Smooth muscle cell (in vitro differentiated cells): ENCODE measurements around the gene PCDHGA6. TPM values are rescaled to one million over a fixed set of nuclear protein-coding genes. Genes with fewer than 3 reads are reported as not detected.
"Not testable (repeated sequence)": the region's sequence is repeated elsewhere in the genome, so short reads cannot be mapped to it uniquely, and the experiment has no call there.

Experiments
- DNase-seq: peaks from one replicate; lab custom pipeline; 2025; ENCODE audit not compliant: unreplicated experiment; lab: John Stamatoyannopoulos, UW
- H2AFZ ChIP-seq: fragments of 200-600 bp; sonication (generic); 2 replicates; pipeline ENCODE4 v1.6.0; 2016; ENCODE audit warnings: antibody characterized with exemption, low read depth, mild to moderate bottlenecking
- H3F3A ChIP-seq: fragments of 200-600 bp; sonication (generic); 2 replicates; pipeline ENCODE4 v1.6.0; 2017; ENCODE audit warnings: antibody characterized with exemption, low read depth
- H3K27ac ChIP-seq: fragments of 200-600 bp; sonication (generic); 2 replicates; pipeline ENCODE4 v1.5.1; 2016; ENCODE audit warnings: low read depth, mild to moderate bottlenecking
- H3K27me3 ChIP-seq: fragments of 200-600 bp; sonication (generic); 2 replicates; pipeline ENCODE4 v1.6.1; 2016; ENCODE audit warnings: low read depth, mild to moderate bottlenecking
- H3K36me3 ChIP-seq: fragments of 200-600 bp; sonication (generic); 2 replicates; pipeline ENCODE4 v1.5.1; 2016; ENCODE audit warnings: low read depth
- H3K4me1 ChIP-seq: fragments of 200-600 bp; sonication (generic); 2 replicates; pipeline ENCODE4 v1.5.1; 2016; ENCODE audit warnings: low read depth
- H3K4me2 ChIP-seq: fragments of 200-600 bp; sonication (generic); 2 replicates; pipeline ENCODE4 v1.6.0; 2016; ENCODE audit warnings: mild to moderate bottlenecking
- H3K4me3 ChIP-seq: fragments of 200-600 bp; sonication (generic); 2 replicates; pipeline ENCODE4 v1.5.1; 2016; ENCODE audit warnings: mild to moderate bottlenecking
- H3K79me2 ChIP-seq: fragments of 200-600 bp; sonication (generic); 2 replicates; pipeline ENCODE4 v1.6.0; 2016; ENCODE audit warnings: low read depth, mild to moderate bottlenecking
- H3K9ac ChIP-seq: fragments of 200-600 bp; sonication (generic); 2 replicates; pipeline ENCODE4 v1.6.0; 2016; ENCODE audit warnings: low read depth
- H3K9me3 ChIP-seq: fragments of 200-600 bp; sonication (generic); replicated peaks from 2 replicates; pipeline ENCODE4 v1.5.1; 2016; ENCODE audit warnings: low read depth
- H4K20me1 ChIP-seq: fragments of 200-600 bp; sonication (generic); 2 replicates; pipeline ENCODE4 v1.6.0; 2016; ENCODE audit warnings: low read depth
- WGBS: methylation state at CpG from one replicate; pipeline ENCODE4 v1.1.7; 2016; ENCODE audit warnings: low lambda C conversion rate; 5-methylcytosine and 5-hydroxymethylcytosine counted together
- polyA plus RNA-seq: library from polyadenylated mRNA; unstranded; fragments of >200 nt; fragmentation: Nextera tagmentation; extraction: Ambion mirVana; gene quantifications from 2 replicates; pipeline ENCODE4 v1.2.1, GENCODE V29; 2016
- total RNA-seq: library from RNA; depleted of rRNA; stranded (reverse); fragments of >200 nt; gene quantifications from 2 replicates; pipeline ENCODE4 v1.2.3, GENCODE V29; 2014
- TF ChIP-seq, protein P1 (sequence below): fragments of 200-600 bp; sonication (generic); IDR thresholded peaks from 2 replicates; pipeline ENCODE4 v1.5.1; 2017; ENCODE audit warnings: borderline replicate concordance, mild to moderate bottlenecking, antibody characterized with exemption; ENCODE audit not compliant: insufficient read depth, poor library complexity, severe bottlenecking

Gene PCDHGA6
- total and polyA plus RNA-seq, 2 experiments from 2014 or later, result 0.27 TPM; not detected in 1

DNA sequence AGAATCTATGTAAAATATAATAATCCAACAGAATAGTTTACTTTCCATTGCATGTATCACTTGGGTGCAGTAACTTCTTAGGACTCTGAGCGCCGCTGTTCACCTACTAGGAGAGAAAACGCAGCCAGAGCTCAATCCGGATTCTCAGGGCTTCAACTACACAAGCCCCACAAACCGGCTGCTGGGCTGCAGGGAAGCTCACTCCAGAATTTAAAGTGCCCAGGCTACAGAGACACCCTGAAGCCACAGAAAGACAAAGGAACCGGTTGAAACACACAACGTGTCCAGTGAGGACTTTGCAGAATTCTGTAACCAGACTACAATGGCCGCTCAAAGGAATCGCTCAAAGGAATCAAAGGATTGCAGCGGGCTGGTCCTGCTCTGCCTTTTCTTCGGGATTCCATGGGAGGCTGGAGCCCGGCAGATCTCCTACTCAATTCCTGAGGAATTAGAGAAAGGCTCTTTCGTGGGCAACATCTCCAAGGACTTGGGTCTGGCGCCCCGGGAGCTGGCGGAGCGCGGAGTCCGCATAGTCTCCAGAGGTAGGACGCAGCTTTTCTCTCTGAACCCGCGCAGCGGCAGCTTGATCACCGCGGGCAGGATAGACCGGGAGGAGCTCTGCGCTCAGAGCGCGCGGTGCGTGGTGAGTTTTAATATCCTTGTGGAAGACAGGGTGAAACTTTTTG lies 39.3 kb downstream of the PCDHGA6 start, which contains the start of gene PCDHGA10:
PCDHGA10 (plus strand) TSS at position 134 of the 686 bp plus-strand sequence; CDS start at position 323, 189 bp downstream.
- Histone ChIP-seq H4K20me1 (no peaks in the 10 kb centered on the region), H3K27me3 (no peaks in the 10 kb centered on the region), H3K4me1 (peaks cover 5% of the 10 kb centered on the region), H3K9ac (peak within 1 kb of the TSS; percentile 63), H3K27ac (peak within 1 kb of the TSS; percentile 55), H3K79me2 (peaks cover 36% of the 10 kb centered on the region), H3K9me3 (no peaks in the 10 kb centered on the region), H3K4me3 (peak within 1 kb of the TSS; percentile 66), H3K4me2 (peak within 1 kb of the TSS; percentile 86), H3K36me3 (peaks cover 7% of the 10 kb centered on the region), H3F3A (no peaks in the 10 kb centered on the region), H2AFZ (peak within 1 kb of the TSS; percentile 92)
- no peak for DNase-seq
- WGBS, result 38% methylated on average over 31 of the region's 31 CpGs
- TF ChIP-seq, protein P1, sequence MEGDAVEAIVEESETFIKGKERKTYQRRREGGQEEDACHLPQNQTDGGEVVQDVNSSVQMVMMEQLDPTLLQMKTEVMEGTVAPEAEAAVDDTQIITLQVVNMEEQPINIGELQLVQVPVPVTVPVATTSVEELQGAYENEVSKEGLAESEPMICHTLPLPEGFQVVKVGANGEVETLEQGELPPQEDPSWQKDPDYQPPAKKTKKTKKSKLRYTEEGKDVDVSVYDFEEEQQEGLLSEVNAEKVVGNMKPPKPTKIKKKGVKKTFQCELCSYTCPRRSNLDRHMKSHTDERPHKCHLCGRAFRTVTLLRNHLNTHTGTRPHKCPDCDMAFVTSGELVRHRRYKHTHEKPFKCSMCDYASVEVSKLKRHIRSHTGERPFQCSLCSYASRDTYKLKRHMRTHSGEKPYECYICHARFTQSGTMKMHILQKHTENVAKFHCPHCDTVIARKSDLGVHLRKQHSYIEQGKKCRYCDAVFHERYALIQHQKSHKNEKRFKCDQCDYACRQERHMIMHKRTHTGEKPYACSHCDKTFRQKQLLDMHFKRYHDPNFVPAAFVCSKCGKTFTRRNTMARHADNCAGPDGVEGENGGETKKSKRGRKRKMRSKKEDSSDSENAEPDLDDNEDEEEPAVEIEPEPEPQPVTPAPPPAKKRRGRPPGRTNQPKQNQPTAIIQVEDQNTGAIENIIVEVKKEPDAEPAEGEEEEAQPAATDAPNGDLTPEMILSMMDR, result peak; percentile 64

GRCh38 chr5:141413540-141414069 lies 39.9 kb downstream of the PCDHGA6 start:
- DNase-seq, result no peak
- Histone ChIP-seq H3K9me3 (no peaks in the 10 kb centered on the region), H3K9ac (no peak overlapping the region), H3K79me2 (peaks cover 38% of the 10 kb centered on the region), H3K27ac (no peak overlapping the region), H3F3A (no peaks in the 10 kb centered on the region), H2AFZ (peak overlapping the region; percentile 92), H3K36me3 (peaks cover 7% of the 10 kb centered on the region), H3K27me3 (no peaks in the 10 kb centered on the region), H3K4me3 (peak overlapping the region; percentile 66), H3K4me2 (peak overlapping the region; percentile 86), H4K20me1 (no peaks in the 10 kb centered on the region), H3K4me1 (peaks cover 5% of the 10 kb centered on the region)
- TF ChIP-seq, protein P1, result no peak
- WGBS, result 64% methylated on average over 25 of the region's 25 CpGs

DNA sequence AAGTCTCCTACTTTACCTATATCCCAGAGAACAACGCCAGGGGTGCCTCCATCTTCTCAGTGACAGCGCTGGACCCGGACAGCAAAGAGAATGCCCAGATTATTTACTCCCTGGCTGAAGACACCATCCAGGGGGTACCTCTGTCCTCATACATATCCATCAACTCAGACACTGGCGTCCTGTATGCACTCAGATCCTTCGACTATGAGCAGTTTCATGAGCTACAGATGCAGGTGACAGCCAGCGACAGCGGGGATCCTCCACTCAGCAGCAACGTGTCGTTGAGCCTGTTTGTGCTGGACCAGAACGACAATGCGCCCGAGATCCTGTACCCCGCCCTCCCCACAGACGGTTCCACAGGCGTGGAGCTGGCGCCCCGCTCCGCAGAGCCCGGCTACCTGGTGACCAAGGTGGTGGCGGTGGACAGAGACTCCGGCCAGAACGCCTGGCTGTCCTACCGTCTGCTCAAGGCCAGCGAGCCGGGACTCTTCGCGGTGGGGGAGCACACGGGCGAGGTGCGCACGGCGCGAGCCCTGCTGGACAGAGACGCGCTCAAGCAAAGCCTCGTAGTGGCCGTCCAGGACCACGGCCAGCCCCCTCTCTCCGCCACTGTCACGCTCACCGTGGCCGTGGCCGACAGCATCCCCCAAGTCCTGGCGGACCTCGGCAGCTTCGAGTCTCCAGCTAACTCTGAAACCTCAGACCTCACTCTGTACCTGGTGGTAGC lies 41.0 kb downstream of the PCDHGA6 start:
- not testable (repeated sequence) for H3K4me3 ChIP-seq, H2AFZ ChIP-seq, H4K20me1 ChIP-seq, H3F3A ChIP-seq, H3K9ac ChIP-seq, H3K9me3 ChIP-seq, H3K27me3 ChIP-seq, H3K27ac ChIP-seq, H3K36me3 ChIP-seq, DNase-seq, H3K4me1 ChIP-seq, H3K4me2 ChIP-seq
- H3K79me2 ChIP-seq, result peaks cover 46% of the 10 kb centered on the region
- 98% methylated on average over 45 of the region's 46 CpGs for WGBS

DNA sequence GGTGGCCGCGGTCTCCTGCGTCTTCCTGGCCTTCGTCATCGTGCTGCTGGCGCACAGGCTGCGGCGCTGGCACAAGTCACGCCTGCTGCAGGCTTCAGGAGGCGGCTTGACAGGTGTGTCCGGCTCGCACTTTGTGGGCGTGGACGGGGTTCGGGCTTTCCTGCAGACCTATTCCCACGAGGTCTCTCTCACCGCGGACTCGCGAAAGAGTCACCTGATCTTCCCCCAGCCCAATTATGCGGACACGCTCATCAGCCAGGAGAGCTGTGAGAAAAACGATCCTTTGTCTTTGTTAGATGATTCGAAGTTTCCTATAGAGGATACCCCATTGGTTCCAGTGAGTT lies 41.6 kb downstream of the PCDHGA6 start:
- Histone ChIP-seq H3K36me3 (peaks cover 12% of the 10 kb centered on the region), H3K79me2 (peaks cover 52% of the 10 kb centered on the region)
- not testable (repeated sequence) for H3K9ac ChIP-seq, H3K4me1 ChIP-seq, H3K4me2 ChIP-seq, H4K20me1 ChIP-seq, H3K9me3 ChIP-seq, H3K27me3 ChIP-seq, DNase-seq, H2AFZ ChIP-seq, H3F3A ChIP-seq, H3K27ac ChIP-seq, H3K4me3 ChIP-seq
- 99% methylated on average over 24 of the region's 24 CpGs for WGBS
